T-helper 2 cell (primary cell): ENCODE data around the gene ANK2.

Experiments used
- DNase-seq, 5 experiments: peaks; one replicate each; pipeline versions ENCODE4 v3.0.0 to v3.0.0-alpha.2; 2012 to 2022

ANK2 gene

GRCh38 chr4:113101669-113102068 lies 52.2 kb downstream of the ANK2 start:
- DNase-seq: no peak

- DNase-seq: no peak
These were observed 54.1 kb downstream of the ANK2 start for GRCh38 chr4:113103556-113103955.

- no peak for DNase-seq
These were observed 56.7 kb downstream of the ANK2 start for GRCh38 chr4:113106108-113106507.

GRCh38 chr4:113109106-113109718 lies 59.8 kb downstream of the ANK2 start:
- no peak for DNase-seq

- DNase-seq: no peak
These were observed 63.0 kb downstream of the ANK2 start for GRCh38 chr4:113112338-113112978.

GRCh38 chr4:113113151-113113550 lies 63.7 kb downstream of the ANK2 start:
- no peak for DNase-seq

- DNase-seq: no peak
These were observed 65.4 kb downstream of the ANK2 start for GRCh38 chr4:113114884-113115283.

- no peak for DNase-seq
These were observed 67.2 kb downstream of the ANK2 start for GRCh38 chr4:113116414-113117357.

- DNase-seq: no peak
These were observed 67.9 kb downstream of the ANK2 start for GRCh38 chr4:113117358-113117702.

GRCh38 chr4:113122066-113122465 lies 72.6 kb downstream of the ANK2 start:
- DNase-seq: no peak

GRCh38 chr4:113125418-113125817 lies 76.0 kb downstream of the ANK2 start:
- DNase-seq: no peak

GRCh38 chr4:113131136-113131535 lies 81.7 kb downstream of the ANK2 start:
- DNase-seq: no peak

GRCh38 chr4:113131621-113132020 lies 82.2 kb downstream of the ANK2 start:
- no peak for DNase-seq

GRCh38 chr4:113141901-113142346 lies 92.5 kb downstream of the ANK2 start:
- DNase-seq: no peak

- DNase-seq: no peak
These were observed 92.9 kb downstream of the ANK2 start for GRCh38 chr4:113142351-113142750.

- no peak for DNase-seq
These were observed 94.6 kb downstream of the ANK2 start for GRCh38 chr4:113144091-113144490.

- DNase-seq: no peak
These were observed 95.7 kb downstream of the ANK2 start for GRCh38 chr4:113145147-113145518.

- DNase-seq: peak in 1 of 5 experiments; percentile 4
These were observed 96.3 kb downstream of the ANK2 start for GRCh38 chr4:113145519-113146291.

- peak in 1 of 5 experiments; percentile 43 for DNase-seq
These were observed 97.5 kb downstream of the ANK2 start for GRCh38 chr4:113146876-113147358.

- DNase-seq: no peak
These were observed 98.2 kb downstream of the ANK2 start for GRCh38 chr4:113147498-113148111.

GRCh38 chr4:113148925-113149324 lies 99.5 kb downstream of the ANK2 start:
- no peak for DNase-seq

- DNase-seq: no peak
These were observed 104.2 kb downstream of the ANK2 start for GRCh38 chr4:113153529-113154101.
